NCI-H1436 treated with DMSO at 0.1 percent for 48 hours (cell line): ENCODE data around the gene DPYSL5.
"Not testable (repeated sequence)": the region's sequence is repeated elsewhere in the genome, so short reads cannot be mapped to it uniquely, and the experiment has no call there.

Source experiments
- DNase-seq: peaks from one replicate; lab custom pipeline; 2025; lab: John Stamatoyannopoulos, UW

Gene DPYSL5, protein sequence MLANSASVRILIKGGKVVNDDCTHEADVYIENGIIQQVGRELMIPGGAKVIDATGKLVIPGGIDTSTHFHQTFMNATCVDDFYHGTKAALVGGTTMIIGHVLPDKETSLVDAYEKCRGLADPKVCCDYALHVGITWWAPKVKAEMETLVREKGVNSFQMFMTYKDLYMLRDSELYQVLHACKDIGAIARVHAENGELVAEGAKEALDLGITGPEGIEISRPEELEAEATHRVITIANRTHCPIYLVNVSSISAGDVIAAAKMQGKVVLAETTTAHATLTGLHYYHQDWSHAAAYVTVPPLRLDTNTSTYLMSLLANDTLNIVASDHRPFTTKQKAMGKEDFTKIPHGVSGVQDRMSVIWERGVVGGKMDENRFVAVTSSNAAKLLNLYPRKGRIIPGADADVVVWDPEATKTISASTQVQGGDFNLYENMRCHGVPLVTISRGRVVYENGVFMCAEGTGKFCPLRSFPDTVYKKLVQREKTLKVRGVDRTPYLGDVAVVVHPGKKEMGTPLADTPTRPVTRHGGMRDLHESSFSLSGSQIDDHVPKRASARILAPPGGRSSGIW

GRCh38 chr2:26847655-26848335, at the start of gene DPYSL5:
TSS of gene DPYSL5 (plus strand) at chr2:26848132. CDS start at chr2:26898500, 50,368 bp downstream.
- DNase-seq, result peak; percentile 21

GRCh38 chr2:26801328-26801727, 46.6 kb upstream of the DPYSL5 start:
- no peak for DNase-seq

- DNase-seq, result no peak
These were observed 46.1 kb upstream of the DPYSL5 start for GRCh38 chr2:26801796-26802195.

- DNase-seq, result no peak
These were observed 42.7 kb upstream of the DPYSL5 start for GRCh38 chr2:26805241-26805676.

- DNase-seq, result no peak
These were observed 40.0 kb upstream of the DPYSL5 start for GRCh38 chr2:26807788-26808460.

DNA sequence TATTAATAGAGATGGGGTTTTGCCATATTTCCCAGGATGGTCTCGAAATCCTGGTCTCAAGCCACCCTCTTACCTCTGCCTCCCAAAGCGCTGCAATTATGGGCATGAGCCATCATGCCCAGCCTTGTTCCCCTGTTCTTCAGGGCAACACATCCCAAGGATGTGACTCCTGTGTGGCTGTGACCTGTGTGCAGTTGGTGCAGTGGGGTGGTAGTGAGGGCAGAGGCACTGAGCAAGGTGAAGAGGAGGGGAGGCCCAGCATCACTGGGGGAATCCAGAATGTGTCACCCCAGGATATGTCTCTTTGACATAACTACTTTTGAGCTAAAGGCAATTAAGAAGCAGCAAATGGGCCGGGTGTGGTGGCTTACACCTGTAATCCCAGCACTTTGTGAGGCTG, 38.7 kb upstream of the DPYSL5 start:
- no peak for DNase-seq

DNA sequence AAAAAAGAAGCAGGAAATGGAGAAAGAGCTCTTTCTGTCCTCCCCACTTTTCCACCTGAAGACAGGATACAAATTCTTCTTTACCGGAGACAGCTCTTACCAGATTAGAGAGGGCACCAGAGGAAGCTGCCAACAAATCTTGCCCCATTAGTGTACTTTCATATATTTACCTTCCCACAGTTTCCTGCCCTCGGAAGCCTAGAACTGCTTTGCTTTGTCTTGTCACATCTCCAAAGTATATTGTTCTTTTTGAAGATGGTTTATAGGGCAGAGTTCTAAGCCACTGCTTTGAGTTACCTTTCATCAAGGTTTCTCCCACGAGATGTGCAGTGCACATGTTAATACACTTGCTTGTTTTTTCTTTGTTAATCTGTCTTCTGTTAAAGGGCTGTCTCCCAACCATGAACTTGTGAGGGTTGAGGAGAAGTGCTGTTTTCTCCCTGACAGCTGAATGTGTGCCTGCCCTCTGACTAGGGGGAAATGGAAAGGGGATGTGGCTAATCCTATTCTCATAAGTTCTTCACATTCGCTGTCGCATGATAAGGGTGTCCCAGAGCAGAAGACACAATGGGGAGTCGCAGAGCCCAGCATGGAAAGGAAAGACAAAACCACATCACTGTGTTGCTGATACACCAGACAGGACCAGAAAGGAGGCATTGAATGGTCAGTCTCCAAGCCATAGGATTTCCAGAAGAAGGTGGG, 37.9 kb upstream of the DPYSL5 start:
- no peak for DNase-seq

GRCh38 chr2:26811261-26811660, 36.7 kb upstream of the DPYSL5 start:
- DNase-seq, result no peak

- DNase-seq, result no peak
These were observed 35.9 kb upstream of the DPYSL5 start for GRCh38 chr2:26811791-26812694.

DNA sequence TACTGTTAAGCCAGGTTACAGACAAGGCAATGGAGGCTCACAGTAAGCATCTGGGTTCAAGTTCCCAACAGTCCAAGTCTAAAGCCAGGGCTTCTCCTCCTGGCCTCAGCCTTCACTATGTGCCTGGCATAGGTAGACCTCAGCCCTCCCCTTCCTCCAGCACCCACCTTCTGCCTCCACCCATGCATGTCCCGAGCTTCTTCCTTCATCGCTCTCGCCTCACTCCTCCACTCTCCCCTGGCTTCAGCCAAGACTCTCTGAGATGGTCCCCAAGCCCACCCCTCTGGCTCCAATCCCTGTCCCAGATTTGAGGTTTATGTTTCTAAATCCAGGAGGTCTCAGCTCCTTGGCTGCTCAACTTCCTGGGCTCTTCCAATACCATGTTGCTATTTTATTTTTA, 35.2 kb upstream of the DPYSL5 start:
- DNase-seq, result no peak

DNA sequence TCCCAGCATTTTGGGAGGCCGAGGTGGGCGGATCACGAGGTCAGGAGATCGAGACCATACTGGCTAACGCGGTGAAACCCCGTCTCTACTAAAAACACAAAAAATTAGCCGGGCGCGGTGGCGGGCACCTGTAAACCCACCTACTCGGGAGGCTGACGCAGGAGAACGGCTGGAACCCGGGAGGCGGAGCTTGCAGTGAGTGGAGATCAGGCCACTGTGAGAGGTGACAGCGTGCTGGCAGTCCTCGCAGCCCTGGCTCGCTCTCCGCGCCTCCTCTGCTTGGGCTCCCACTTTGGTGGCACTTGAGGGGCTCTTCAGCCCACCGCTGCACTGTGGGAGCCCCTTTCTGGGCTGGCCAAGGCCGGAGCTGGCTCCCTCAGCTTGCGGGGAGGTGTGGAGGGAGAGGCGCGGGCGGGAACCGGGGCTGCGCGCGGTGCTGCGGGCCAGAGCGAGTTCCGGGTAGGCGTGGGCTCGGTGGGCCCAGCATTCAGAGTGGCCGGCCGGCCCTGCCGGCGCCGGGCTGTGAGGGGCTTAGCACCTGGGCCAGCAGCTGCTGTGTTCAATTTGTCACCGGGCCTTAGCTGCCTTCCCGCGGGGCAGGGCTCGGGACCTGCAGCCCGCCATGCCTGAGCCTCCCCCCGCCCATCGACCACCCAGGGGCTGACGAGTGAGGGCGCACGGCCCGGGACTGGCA, 33.7 kb upstream of the DPYSL5 start:
- DNase-seq, result not testable (repeated sequence)

DNA sequence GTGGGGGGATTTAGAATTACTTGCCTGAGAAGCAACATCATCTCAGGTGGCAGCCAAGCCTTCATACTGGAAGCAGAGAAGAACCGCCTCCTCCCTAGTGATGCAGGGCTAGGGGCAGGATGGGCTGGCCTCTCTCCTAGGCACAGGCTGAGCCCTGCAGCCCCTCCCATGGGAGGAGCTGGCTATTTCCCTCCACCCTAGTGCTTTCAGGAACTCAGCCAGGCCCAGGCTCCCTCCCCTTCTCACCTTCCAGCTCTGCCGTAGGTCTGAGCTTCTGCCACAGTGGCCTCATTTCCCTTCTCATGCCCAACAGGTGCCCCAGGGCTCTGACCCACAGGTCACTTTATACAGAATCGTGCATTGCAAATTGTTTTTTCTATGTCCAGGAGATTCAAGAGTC, 31.0 kb upstream of the DPYSL5 start:
- DNase-seq, result no peak

DNA sequence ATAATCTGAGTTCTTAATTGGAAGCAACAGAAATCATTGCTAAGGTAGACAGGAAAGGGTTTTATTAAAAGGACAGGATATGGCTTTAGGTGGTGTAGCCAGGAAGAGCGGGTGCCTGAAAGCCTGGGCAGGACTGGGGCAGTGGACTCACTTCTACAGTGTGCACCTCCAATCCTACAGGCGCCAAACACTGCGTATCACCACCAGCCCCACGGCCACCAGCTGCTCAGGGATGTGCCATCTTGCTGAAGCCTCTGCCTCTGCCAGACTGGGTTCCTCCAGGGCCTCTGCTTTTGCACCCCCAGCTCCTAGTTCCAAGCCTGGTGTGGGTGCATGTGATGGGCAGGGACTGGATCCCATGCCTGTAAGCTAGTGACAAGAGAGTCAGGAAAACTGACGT, 29.7 kb upstream of the DPYSL5 start:
- DNase-seq, result no peak

DNA sequence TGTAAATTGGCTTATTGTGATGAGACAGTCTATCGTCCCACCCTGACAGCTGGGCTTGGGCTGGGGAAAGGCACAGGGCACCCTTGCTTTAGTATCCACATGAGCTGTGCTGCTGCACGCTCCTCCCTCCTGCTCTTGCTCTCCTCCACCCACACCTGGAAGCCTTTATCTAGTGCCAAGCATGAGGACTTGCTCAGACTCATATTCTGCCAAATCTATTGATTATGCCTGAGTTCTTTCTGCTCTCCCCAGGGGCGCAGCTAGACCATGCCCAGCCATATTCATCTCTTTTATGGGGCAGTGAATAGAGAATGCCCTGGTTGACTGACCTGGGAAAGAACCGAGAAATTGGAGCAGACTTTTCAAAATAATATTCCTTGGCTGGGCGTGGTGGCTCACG, 29.0 kb upstream of the DPYSL5 start:
- no peak for DNase-seq

DNA sequence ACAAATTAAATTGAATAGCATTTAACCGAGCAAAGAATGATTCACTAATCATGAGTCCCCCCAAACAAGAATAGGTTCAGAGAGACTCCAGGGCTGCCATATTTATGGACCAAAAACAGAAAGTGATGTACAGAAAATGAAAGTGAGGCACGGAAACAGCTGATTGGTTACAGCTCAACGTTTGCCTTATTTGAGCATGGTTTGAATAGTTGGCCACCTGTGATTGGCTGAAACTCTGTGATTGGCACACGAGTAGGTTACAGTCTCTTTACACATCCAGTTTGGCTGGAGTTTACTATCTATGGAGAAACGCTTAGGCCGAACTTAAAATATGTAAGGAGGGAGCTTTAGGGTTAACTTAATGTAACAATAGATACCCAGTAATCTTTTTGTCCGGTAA, 27.0 kb upstream of the DPYSL5 start:
- DNase-seq, result no peak

- no peak for DNase-seq
These were observed 25.1 kb upstream of the DPYSL5 start for GRCh38 chr2:26822877-26823276.

DNA sequence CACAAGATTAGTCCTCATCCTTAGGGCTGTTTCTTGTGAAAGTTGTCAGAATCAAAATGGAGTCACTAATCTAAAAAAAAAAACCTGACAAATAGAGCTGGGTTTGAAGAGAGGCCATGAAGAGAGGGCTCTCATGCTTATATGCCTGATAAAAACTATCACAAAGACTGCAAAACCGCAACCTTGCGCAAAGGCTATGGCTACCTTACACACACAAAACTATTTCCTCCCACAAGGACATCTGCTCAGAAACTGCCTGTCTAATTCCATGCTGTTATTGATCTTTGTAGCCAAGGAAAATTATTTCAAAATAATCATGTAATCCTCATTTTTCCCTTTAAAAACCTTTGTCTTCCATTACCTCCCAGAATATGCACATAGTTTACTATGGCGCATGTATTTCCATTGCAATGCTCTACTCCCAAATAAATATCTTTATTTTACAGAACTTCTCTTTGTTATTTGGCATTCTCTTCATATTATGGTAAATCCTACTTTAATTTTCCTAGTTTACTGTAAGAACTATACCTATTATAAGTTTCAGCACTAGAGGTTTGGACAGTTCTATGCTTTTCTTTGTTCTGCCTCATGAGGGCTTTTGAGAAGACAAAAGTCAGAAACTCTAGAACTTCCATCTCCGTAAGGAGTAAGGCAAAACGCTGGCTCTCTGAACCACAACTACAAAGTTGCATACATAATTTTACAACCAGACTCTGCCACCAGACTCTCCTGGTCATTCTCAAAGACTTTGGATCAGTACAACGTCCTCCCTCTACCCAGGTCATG, 9.6 kb upstream of the DPYSL5 start:
- no peak for DNase-seq

- no peak for DNase-seq
These were observed 6.9 kb upstream of the DPYSL5 start for GRCh38 chr2:26840937-26841610.

- DNase-seq, result no peak
These were observed 4.9 kb upstream of the DPYSL5 start for GRCh38 chr2:26843041-26843440.
